Lung (tissue), 12 donors: ENCODE results near the gene GRK7. TPM values are rescaled to one million over a fixed set of nuclear protein-coding genes. Genes with fewer than 3 reads are reported as not detected.

ENCODE experiments used
- ATAC-seq: fragments of 200-7000 bp; cut with Tn5 transposase; one replicate; pipeline ENCODE4 v1.9.1; 2020; ENCODE audit warnings: moderate number of reproducible peaks; ENCODE audit not compliant: insufficient read depth, low FRiP score
- DNase-seq, 3 donors: peaks; one replicate each; pipeline ENCODE4 v3.0.0-alpha.2; 2013 to 2017
- H3K27ac ChIP-seq, 2 donors: one replicate each; pipeline ENCODE4 v1.5.1; 2013; ENCODE audit warnings: mild to moderate bottlenecking in 2 of 2, moderate library complexity in 2 of 2, control low read depth in 1 of 2, inconsistent platforms in 1 of 2, low read depth in 1 of 2, low read length in 1 of 2
- H3K27me3 ChIP-seq, 3 donors: one replicate each; pipeline ENCODE4 v1.5.1; 2013; ENCODE audit warnings: low read length in 2 of 3; ENCODE audit not compliant: control insufficient read depth in 3 of 3, insufficient read depth in 3 of 3
- H3K36me3 ChIP-seq, 4 donors: one replicate each; pipeline ENCODE4 v1.5.1; 2013; ENCODE audit warnings: low read length in 4 of 4, mild to moderate bottlenecking in 1 of 4, moderate library complexity in 1 of 4; ENCODE audit not compliant: control insufficient read depth in 4 of 4, insufficient read depth in 4 of 4
- H3K4me1 ChIP-seq, 5 donors: one replicate each; pipeline ENCODE4 v1.5.1; 2013; ENCODE audit warnings: low read length in 5 of 5, mild to moderate bottlenecking in 2 of 5, moderate library complexity in 1 of 5; ENCODE audit not compliant: control insufficient read depth in 5 of 5, insufficient read depth in 5 of 5
- H3K4me3 ChIP-seq: one replicate; pipeline ENCODE4 v1.5.1; 2013; ENCODE audit warnings: mild to moderate bottlenecking, control low read depth, moderate library complexity
- H3K9ac ChIP-seq, 2 donors: one replicate each; pipeline ENCODE4 v1.5.1; 2013; ENCODE audit warnings: low read length in 2 of 2, control low read depth in 1 of 2; ENCODE audit not compliant: insufficient read depth in 1 of 2
- H3K9me3 ChIP-seq, 4 donors: one replicate each; pipeline ENCODE4 v1.5.1; 2013; ENCODE audit warnings: low read length in 3 of 4, mild to moderate bottlenecking in 1 of 4, moderate library complexity in 1 of 4; ENCODE audit not compliant: control insufficient read depth in 4 of 4, insufficient read depth in 3 of 4
- CTCF ChIP-seq: IDR thresholded peaks from 2 replicates; pipeline ENCODE4 v1.5.1; 2012; ENCODE audit warnings: mild to moderate bottlenecking; ENCODE audit errors: control extremely low read depth, extremely low read depth
- WGBS, 2 donors: extraction: QIAGEN DNeasy Blood & Tissue Kit; methylation state at CpG; one replicate each; pipeline ENCODE4 v1.1.7; 2013; 5-methylcytosine and 5-hydroxymethylcytosine counted together
- polyA plus RNA-seq, 2 donors: library from polyadenylated mRNA; stranded (reverse); fragments of 200-250 nt; gene quantifications; one replicate each; pipeline ENCODE4 v1.2.1, GENCODE V29; 2013
- total RNA-seq, 2 donors: library from RNA; depleted of rRNA in 1 of 2; stranded (reverse); fragments of >200 nt in 1 of 2; gene quantifications; one replicate each; pipeline ENCODE4 v1.2.1, GENCODE V29; 2014 to 2021
- donor health status: control.
- donor health status: control.
- donor health status: Bipolar disorder and iron deficiency.
- donor health status: healthy.
- donor health status: DM: yes; HTN: yes; CAD: no.

The GRK7 gene
- total and polyA plus RNA-seq, 4 donors: 0.06 to 0.12 (median 0.06) TPM; not detected in 1

- H3K36me3 ChIP-seq: peaks cover 3 to 11% (median 7%) of the 10 kb centered on the region in 4 donors
- H3K4me3 ChIP-seq: no peak overlapping the region
- H3K27ac ChIP-seq: no peak overlapping the region
- H3K9me3 ChIP-seq: no peaks in the 10 kb centered on the region
- DNase-seq: no peak
- no peak for ATAC-seq
- H3K9ac ChIP-seq: peak overlapping the region in 1 of 2 donors; percentile 1
- TF ChIP-seq CTCF: no peak
- peaks cover 5 to 26% (median 12%) of the 10 kb centered on the region in 5 donors for H3K4me1 ChIP-seq
- no peaks in the 10 kb centered on the region for H3K27me3 ChIP-seq
These were observed 22.9 kb upstream of the GRK7 start for GRCh38 chr3:141740349-141740748.

- ATAC-seq (no peak), DNase-seq (no peak)
- H3K27me3 ChIP-seq: no peaks in the 10 kb centered on the region
- H3K27ac ChIP-seq: no peak overlapping the region
- peaks cover 5 to 26% (median 12%) of the 10 kb centered on the region in 5 donors for H3K4me1 ChIP-seq
- no peaks in the 10 kb centered on the region for H3K9me3 ChIP-seq
- H3K36me3 ChIP-seq: peaks cover 8 to 17% (median 14%) of the 10 kb centered on the region in 4 donors
- 33 to 60% methylated on average over 1 of the region's 1 CpG for WGBS, 2 donors
- H3K4me3 ChIP-seq: no peak overlapping the region
- TF ChIP-seq CTCF: no peak
- H3K9ac ChIP-seq: no peak overlapping the region
These were observed 19.9 kb upstream of the GRK7 start for GRCh38 chr3:141743305-141743704.

- Histone ChIP-seq H3K27me3 (no peaks in the 10 kb centered on the region), H3K4me1 (peaks cover 0 to 6% (median 1%) of the 10 kb centered on the region in 5 donors), H3K36me3 (peaks cover 13 to 23% (median 17%) of the 10 kb centered on the region in 4 donors), H3K9me3 (no peaks in the 10 kb centered on the region), H3K27ac (no peak overlapping the region), H3K4me3 (no peak overlapping the region), H3K9ac (no peak overlapping the region)
- TF ChIP-seq CTCF: no peak
- no peak for ATAC-seq
- no peak for DNase-seq
- WGBS, 2 donors: 96% methylated on average over 4 of the region's 4 CpGs
These were observed 16.2 kb upstream of the GRK7 start for GRCh38 chr3:141746962-141747361.

GRCh38 chr3:141753399-141753798 is 9.8 kb upstream of the GRK7 start:
- Histone ChIP-seq H3K27me3 (no peaks in the 10 kb centered on the region), H3K27ac (no peak overlapping the region), H3K9ac (no peak overlapping the region), H3K36me3 (peaks cover 2 to 9% (median 6%) of the 10 kb centered on the region in 4 donors), H3K9me3 (no peaks in the 10 kb centered on the region), H3K4me3 (no peak overlapping the region), H3K4me1 (no peaks in the 10 kb centered on the region)
- no peak for TF ChIP-seq CTCF
- DNase-seq (no peak), ATAC-seq (no peak)
- WGBS, 2 donors: 95 to 97% methylated on average over 3 of the region's 3 CpGs
